ENCODE results near the gene TBC1D4.

Gene TBC1D4

DNA sequence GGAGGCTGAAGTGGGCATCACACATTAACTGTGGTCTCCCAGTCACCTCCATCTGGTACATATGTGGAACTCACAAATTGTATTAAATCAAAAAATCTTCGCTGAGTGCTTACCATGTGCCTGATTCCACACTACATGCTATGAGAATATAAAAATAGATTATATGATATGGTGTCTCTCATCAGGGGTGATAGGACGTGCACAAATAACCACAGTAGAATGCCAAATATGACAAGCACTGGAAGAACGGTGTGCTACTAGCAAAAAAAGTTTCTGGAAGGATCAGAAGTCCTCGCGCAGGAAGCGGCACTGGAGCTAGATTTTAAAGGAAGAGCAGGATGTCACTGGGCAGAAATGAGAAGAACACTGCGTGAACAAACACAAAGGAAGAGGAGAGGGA lies 62.3 kb downstream of the TBC1D4 start:
- no peak overlapping the region for H3K4me3 ChIP-seq (ENCODE audit: low read length)
- TF ChIP-seq, protein P1, sequence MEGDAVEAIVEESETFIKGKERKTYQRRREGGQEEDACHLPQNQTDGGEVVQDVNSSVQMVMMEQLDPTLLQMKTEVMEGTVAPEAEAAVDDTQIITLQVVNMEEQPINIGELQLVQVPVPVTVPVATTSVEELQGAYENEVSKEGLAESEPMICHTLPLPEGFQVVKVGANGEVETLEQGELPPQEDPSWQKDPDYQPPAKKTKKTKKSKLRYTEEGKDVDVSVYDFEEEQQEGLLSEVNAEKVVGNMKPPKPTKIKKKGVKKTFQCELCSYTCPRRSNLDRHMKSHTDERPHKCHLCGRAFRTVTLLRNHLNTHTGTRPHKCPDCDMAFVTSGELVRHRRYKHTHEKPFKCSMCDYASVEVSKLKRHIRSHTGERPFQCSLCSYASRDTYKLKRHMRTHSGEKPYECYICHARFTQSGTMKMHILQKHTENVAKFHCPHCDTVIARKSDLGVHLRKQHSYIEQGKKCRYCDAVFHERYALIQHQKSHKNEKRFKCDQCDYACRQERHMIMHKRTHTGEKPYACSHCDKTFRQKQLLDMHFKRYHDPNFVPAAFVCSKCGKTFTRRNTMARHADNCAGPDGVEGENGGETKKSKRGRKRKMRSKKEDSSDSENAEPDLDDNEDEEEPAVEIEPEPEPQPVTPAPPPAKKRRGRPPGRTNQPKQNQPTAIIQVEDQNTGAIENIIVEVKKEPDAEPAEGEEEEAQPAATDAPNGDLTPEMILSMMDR (IDR thresholded peaks at IDR 0.05; ENCODE audit: insufficient read depth, low read depth, low read length, missing control alignments): no peak
- no peak for DNase-seq (ENCODE audit: low read depth)

DNA sequence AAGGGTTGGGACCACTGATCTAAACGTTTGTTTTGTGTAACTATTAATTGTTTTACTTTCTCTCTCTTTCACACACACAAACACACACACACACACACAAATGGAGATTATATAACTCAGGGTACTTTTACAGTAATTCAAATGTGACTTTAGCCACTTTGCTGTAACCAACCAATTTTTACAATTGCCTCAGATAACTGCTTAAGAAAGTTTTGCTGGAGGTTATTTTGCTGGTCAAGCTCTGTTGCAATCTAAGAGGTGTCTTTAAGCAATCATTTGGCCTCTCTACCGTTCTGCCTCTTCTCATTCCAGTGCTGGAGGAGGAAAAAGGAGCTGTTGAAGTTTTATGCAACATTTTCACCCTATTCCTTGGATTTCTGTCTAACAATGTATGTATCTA lies 63.0 kb downstream of the TBC1D4 start:
- TF ChIP-seq, protein P1 (IDR thresholded peaks at IDR 0.05; ENCODE audit: insufficient read depth, low read depth, low read length, missing control alignments): no peak
- no peak for DNase-seq (ENCODE audit: low read depth)
- H3K4me3 ChIP-seq (ENCODE audit: low read length): no peak overlapping the region

DNA sequence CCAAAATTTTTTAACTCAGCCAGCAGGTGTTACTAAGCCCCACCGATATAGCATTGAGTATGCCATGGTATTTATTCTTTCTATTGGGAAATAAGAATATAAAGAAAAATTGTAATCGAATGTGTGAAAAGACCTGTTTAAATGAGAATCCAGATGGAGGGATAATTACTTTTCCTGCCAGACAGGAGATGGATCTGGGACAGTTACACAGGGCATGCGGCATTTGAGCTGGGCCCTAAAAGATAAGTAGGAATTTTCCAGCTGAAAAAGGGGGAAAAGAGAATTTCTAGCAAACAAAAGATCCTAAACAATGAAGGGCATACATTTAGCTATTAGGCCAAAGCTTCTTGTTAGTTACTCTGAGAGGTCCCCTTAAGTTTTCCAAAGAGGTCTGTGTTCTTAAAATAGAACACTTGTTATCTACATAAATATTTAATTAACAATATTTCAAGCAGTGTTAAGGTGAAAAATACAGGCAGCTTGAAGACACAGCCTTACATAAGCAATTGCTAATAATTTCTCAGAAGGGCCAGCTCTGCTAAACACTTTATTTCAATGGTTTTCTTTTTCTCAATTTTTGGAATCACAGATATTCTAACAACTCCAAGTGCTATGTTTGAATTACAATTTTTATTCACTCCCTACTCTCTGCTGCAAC lies 63.7 kb downstream of the TBC1D4 start:
- TF ChIP-seq, protein P1 (IDR thresholded peaks at IDR 0.05; ENCODE audit: insufficient read depth, low read depth, low read length, missing control alignments): no peak
- H3K4me3 ChIP-seq (ENCODE audit: low read length): no peak overlapping the region
- no peak for DNase-seq (ENCODE audit: low read depth)

DNA sequence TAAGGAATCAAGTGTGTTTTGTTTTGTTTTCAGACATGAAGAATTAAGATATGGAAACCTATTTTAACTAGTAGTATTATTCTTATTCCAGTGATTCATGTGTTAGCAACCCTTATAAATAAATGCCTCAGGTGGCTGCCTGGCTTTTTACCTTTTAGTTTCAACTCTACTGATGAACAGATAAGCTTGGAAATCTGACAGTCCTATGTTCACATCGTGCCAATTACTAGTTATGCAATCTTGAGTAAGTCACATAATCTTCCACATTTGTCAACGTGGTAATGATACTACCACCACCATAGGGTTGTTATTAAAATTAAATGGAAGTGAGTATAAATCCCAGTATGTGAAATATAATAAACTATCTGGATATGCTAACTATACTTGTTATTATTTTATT lies 64.3 kb downstream of the TBC1D4 start:
- TF ChIP-seq, protein P1 (IDR thresholded peaks at IDR 0.05; ENCODE audit: insufficient read depth, low read depth, low read length, missing control alignments): no peak
- DNase-seq (ENCODE audit: low read depth): peak; percentile 52

DNA sequence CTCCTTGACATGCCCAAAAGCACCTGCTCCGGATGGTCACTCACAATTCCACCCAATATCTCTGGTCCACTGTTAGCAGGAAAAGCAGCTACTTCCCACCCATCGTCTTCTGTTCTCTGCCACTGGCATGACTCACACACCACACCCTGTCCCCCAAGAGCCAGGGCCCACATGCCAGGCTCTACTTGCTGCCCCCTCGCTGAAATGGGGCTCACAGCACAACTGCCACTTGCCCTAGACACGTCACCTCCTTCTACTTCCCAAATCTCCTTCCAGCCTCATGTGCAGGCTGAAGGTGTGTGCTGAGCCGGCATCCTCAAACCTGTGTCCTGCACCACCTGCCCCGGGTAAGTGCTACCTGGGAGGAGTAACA lies 65.0 kb downstream of the TBC1D4 start:
- TF ChIP-seq, protein P1 (IDR thresholded peaks at IDR 0.05; ENCODE audit: insufficient read depth, low read depth, low read length, missing control alignments): no peak
- H3K4me3 ChIP-seq (ENCODE audit: low read length): no peak overlapping the region
- no peak for DNase-seq (ENCODE audit: low read depth)

More for the DNA sequence above, 64.3 kb downstream of the TBC1D4 start:
- H3K4me3 ChIP-seq (ENCODE audit: low read length): no peak overlapping the region

DNA sequence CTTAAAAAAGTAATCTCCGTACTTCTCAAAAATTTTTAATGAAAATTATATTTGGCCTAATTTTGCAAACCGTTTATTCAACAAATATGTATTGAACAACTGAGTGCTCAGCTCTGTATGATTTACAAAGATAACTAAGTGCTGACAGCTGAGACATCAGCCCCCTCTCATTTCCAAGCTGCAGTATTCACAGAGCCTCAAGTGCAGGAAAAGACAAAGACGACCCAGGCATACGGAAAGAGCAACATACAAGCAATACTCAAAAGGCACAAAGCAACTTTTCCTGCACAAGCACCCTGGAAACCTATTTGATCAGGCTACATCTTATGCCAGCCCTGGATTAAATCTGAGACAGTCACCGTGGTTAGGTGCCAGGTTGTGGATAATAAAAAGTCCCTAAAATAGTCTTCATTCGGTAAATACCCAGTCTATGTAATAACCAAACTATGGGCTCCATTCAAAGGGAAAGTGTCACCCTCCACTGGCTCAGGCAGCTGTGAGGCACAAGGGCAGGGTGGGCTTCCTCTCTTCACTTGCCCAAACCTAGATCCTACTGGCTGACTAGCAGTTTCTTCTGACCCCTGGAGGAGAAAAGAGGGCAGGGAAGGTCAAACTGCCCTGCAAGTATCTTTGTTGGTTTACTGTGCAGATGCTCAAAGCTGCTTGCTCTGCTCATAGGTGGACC lies 65.5 kb downstream of the TBC1D4 start:
- TF ChIP-seq, protein P1 (IDR thresholded peaks at IDR 0.05; ENCODE audit: insufficient read depth, low read depth, low read length, missing control alignments): no peak
- no peak for DNase-seq (ENCODE audit: low read depth)
- no peak overlapping the region for H3K4me3 ChIP-seq (ENCODE audit: low read length)

DNA sequence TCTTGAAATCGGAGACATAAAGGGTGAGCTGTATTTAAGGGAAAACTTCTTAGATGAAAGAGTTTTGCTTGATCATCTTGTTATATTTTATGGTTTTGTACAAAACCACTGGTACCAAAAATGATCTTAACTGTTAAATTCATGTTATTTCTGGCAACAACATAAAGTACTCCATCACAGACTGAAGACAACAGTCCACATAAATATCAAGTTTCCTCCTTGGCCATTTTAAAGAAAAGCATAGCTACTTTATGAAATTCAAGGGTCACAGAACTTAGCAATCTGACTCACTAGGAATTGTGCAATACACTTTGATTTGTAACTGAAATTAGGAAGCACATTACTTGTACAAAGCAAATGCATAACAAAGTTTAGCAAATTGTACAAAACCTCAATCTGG lies 66.3 kb downstream of the TBC1D4 start:
- peak; percentile 72 for DNase-seq (ENCODE audit: low read depth)
- TF ChIP-seq, protein P1 (IDR thresholded peaks at IDR 0.05; ENCODE audit: insufficient read depth, low read depth, low read length, missing control alignments): no peak
- H3K4me3 ChIP-seq (ENCODE audit: low read length): no peak overlapping the region
